K562 (cell line): ENCODE measurements around the gene TMTC3. TPM values are rescaled to one million over a fixed set of nuclear protein-coding genes. Genes with fewer than 3 reads are reported as not detected.

ENCODE experiments used
- CGGBP1 ChIP-seq: fragments of 250-450 bp; sonication (Bioruptor Pico); IDR thresholded peaks from 2 replicates; pipeline ENCODE4 v1.9.0; 2021; ENCODE audit warnings: mild to moderate bottlenecking
- CTBP1 ChIP-seq: fragments of 450-650 bp; IDR thresholded peaks from 2 replicates; pipeline ENCODE4 v1.6.1; 2016; ENCODE audit warnings: borderline replicate concordance
- DMBX1 ChIP-seq: fragments of 250-450 bp; sonication (Bioruptor Pico); IDR thresholded peaks from 2 replicates; pipeline ENCODE4 v1.8.0; 2022; ENCODE audit warnings: inconsistent platforms, mild to moderate bottlenecking, moderate library complexity, borderline replicate concordance
- E2F3 ChIP-seq: fragments of 250-450 bp; sonication (Bioruptor Pico); IDR thresholded peaks from 2 replicates; pipeline ENCODE4 v1.4.0; 2020; ENCODE audit warnings: mild to moderate bottlenecking
- FOXK1 ChIP-seq: sonication (generic); formaldehyde crosslinking; IDR thresholded peaks from 2 replicates; pipeline ENCODE4 v1.8.0; 2022; ENCODE audit warnings: missing genetic modification reagents, mild to moderate bottlenecking, borderline replicate concordance
- GTF2B ChIP-seq: IDR thresholded peaks from 2 replicates; pipeline ENCODE4 v1.6.1; 2011; ENCODE audit not compliant: insufficient read length; ENCODE audit errors: extremely low read depth
- KLF10 ChIP-seq: fragments of 250-450 bp; sonication (Bioruptor Pico); IDR thresholded peaks from 2 replicates; pipeline ENCODE4 v1.6.1; 2021; ENCODE audit warnings: matching md5 sums
- NFATC3 ChIP-seq: fragments of 450-650 bp; IDR thresholded peaks from 2 replicates; pipeline ENCODE4 v1.6.1; 2017; ENCODE audit warnings: mild to moderate bottlenecking
- NR1H2 ChIP-seq: sonication (generic); formaldehyde crosslinking; IDR thresholded peaks from 2 replicates; pipeline ENCODE4 v1.4.0; 2020; ENCODE audit warnings: mild to moderate bottlenecking, missing genetic modification reagents
- POLR2B ChIP-seq: fragments of 450-650 bp; IDR thresholded peaks from 2 replicates; pipeline ENCODE4 v1.6.1; 2018; ENCODE audit warnings: low read depth; ENCODE audit not compliant: partially characterized antibody
- SIN3A ChIP-seq, 2 experiments: fragments of 150-350 bp in 1 of 2; IDR thresholded peaks; 2 replicates each; pipeline ENCODE4 v1.6.1; 2011 to 2016; ENCODE audit warnings: borderline replicate concordance in 2 of 2, low read depth in 2 of 2, low read length in 2 of 2, mild to moderate bottlenecking in 2 of 2, moderate library complexity in 2 of 2; ENCODE audit not compliant: control insufficient read depth in 1 of 2
- SMAD4 ChIP-seq: fragments of 250-450 bp; sonication (Bioruptor Pico); conservative IDR thresholded peaks from 2 replicates; pipeline ENCODE4 v1.8.0; 2021; ENCODE audit warnings: inconsistent platforms, mild to moderate bottlenecking, moderate library complexity
- SRSF1 ChIP-seq: fragments of 200-400 bp; formaldehyde crosslinking; IDR thresholded peaks from 2 replicates; pipeline ENCODE4 v1.6.1; 2017; ENCODE audit warnings: mild to moderate bottlenecking, low read depth, low read length, moderate library complexity
- TFAM ChIP-seq: fragments of 250-450 bp; sonication (Bioruptor Pico); conservative IDR thresholded peaks from 2 replicates; pipeline ENCODE4 v1.5.0; 2021; ENCODE audit warnings: mild to moderate bottlenecking, moderate library complexity
- YY1 ChIP-seq, 3 experiments: IDR thresholded peaks; 2 replicates each; pipeline ENCODE4 v1.6.1; 2011; ENCODE audit warnings: low read length in 2 of 3, mild to moderate bottlenecking in 2 of 3, moderate library complexity in 2 of 3, borderline replicate concordance in 1 of 3, control low read depth in 1 of 3, low read depth in 1 of 3; ENCODE audit not compliant: insufficient read depth in 3 of 3, insufficient replicate concordance in 2 of 3, control insufficient read depth in 1 of 3, insufficient read length in 1 of 3; ENCODE audit errors: extremely low read depth in 1 of 3
- ZNF134 ChIP-seq: fragments of 250-450 bp; sonication (Bioruptor Pico); conservative IDR thresholded peaks from 2 replicates; pipeline ENCODE4 v1.4.0; 2020
- ZNF23 ChIP-seq: fragments of 250-450 bp; sonication (Bioruptor Pico); IDR thresholded peaks from 2 replicates; pipeline ENCODE4 v1.4.0; 2020; ENCODE audit warnings: mild to moderate bottlenecking
- ZNF274 ChIP-seq: IDR thresholded peaks from 2 replicates; pipeline ENCODE4 v1.6.1; 2011; ENCODE audit warnings: low read depth, mild to moderate bottlenecking, low read length, moderate library complexity, borderline replicate concordance
- ZNF561 ChIP-seq: fragments of 450-650 bp; formaldehyde crosslinking; conservative IDR thresholded peaks from 2 replicates; pipeline ENCODE4 v1.4.0; 2020; ENCODE audit warnings: mild to moderate bottlenecking, moderate library complexity
- polyA plus RNA-seq, 8 experiments: library from polyadenylated mRNA; depleted of rRNA in 4 of 8; stranded (reverse) in 5 of 8; unstranded in 3 of 8; fragments of >200 nt; fragmentation: Nextera tagmentation in 2 of 8; fragmentation: Illumina TruSeq in 1 of 8; extraction: Ambion mirVana in 2 of 8; extraction: Trizol in 1 of 8; gene quantifications; 2 replicates each; pipeline versions ENCODE4 v1.2.1 to v1.2.3, GENCODE V29; 2011 to 2014; ENCODE audit warnings: inconsistent platforms in 1 of 8, missing spikeins in 1 of 8
- total RNA-seq, 7 experiments: library from RNA; depleted of rRNA in 6 of 7; stranded (reverse); fragments of >200 nt in 6 of 7; fragmentation: Illumina TruSeq in 2 of 7; extraction: Trizol in 2 of 7; gene quantifications; 2 replicates each; pipeline versions ENCODE4 v1.2.1 to v1.2.3, GENCODE V29; 2011 to 2021; ENCODE audit warnings: low replicate concordance in 1 of 7
- TF ChIP-seq, protein P1 (sequence below): fragments of 150-350 bp; conservative IDR thresholded peaks from 2 replicates; pipeline ENCODE4 v1.6.1; 2014; ENCODE audit warnings: low read length
- TF ChIP-seq, protein P2 (sequence below): fragments of 250-450 bp; sonication (Bioruptor Pico); IDR thresholded peaks from 2 replicates; pipeline ENCODE4 v1.8.0; 2021; ENCODE audit warnings: moderate library complexity, mild to moderate bottlenecking, inconsistent platforms
- TF ChIP-seq, protein P3 (sequence below): fragments of 450-650 bp; IDR thresholded peaks from 2 replicates; pipeline ENCODE4 v1.6.1; 2016

The TMTC3 gene
- total and polyA plus RNA-seq, 9 of the 15 experiments (the other 6 are each of a cell fraction or from before 2014, with no cell fraction given), result 1.9 to 9.8 (median 4.7) TPM

DNA sequence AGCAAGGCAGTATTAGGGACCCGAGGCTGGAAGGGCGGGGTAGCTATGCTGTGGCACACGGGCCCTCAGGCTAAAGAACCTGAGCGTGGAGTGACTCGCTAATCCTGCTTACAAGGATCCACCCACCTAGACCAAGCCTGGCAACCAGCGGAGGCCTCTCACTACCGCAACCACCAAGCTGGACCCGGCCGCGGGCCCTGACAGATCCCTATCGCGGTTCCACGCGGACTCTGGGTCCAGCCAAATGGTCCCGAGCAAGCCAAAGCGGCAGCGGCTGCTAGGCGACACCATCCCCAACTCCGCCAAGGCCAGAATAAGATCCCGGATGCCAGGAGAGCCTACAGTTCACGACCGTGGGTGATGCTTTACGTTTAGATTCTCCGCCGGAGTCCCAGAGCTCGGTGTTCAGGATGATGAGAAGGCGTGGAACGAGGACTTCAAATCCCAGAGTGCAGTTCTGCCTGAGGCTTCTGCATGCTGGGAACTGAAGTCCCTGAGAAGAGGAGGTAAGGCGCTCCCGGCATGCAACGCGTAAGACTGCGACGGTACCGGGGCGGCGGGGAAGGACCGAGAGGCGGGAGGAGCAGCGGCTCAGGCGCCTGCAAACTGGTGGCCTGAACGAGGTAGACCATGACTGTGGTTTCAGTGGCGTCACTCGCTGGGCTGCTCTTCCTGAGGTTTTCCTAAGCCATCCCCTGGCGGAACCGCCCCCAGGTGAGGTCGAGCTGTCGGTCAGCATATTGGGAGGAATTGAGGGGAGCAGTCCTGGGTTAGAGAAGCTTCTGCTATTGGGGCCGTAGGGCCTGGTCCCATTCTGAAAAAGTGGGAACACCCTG, at the start of gene TMTC3, which contains the start of gene CEP290 (continued):
- TF ChIP-seq DMBX1 (peak; percentile 71; the same call in 1 of the 2 replicates), FOXK1 (no peak), POLR2B (peak; percentile 53), GTF2B (no peak), ZNF274 (no peak), SMAD4 (CRISPR knock-in tag) (0 out of 2 replicates have a peak, but pooled peaks have one; percentile 30), ZNF23 (CRISPR knock-in tag) (no peak), SRSF1 (no peak), YY1 (IDR thresholded peaks at IDR 0.05; ENCODE audit: borderline replicate concordance in 1 of 3, control insufficient read depth in 1 of 3, extremely low read depth in 1 of 3, insufficient read depth in 3 of 3, insufficient read length in 1 of 3, insufficient replicate concordance in 2 of 3, low read depth in 1 of 3, low read length in 2 of 3) (peak in 2 of 3 experiments; percentile 45 to 63), TFAM (CRISPR knock-in tag) (no peak), CGGBP1 (CRISPR knock-in tag) (no peak), NFATC3 (no peak), ZNF561 (CRISPR knock-in tag) (no peak), NR1H2 (CRISPR knock-in tag) (no peak), ZNF134 (peak; percentile 59; the same call in 1 of the 2 replicates), CTBP1 (peak; percentile 98), KLF10 (CRISPR knock-in tag) (no peak), SIN3A (IDR thresholded peaks at IDR 0.05; ENCODE audit: borderline replicate concordance in 2 of 2, control insufficient read depth in 1 of 2, low read depth in 2 of 2, low read length in 2 of 2) (peak; percentile 35 to 54; a peak in 1 of 4 replicates), E2F3 (CRISPR knock-in tag) (peak; percentile 57; the same call in 1 of the 2 replicates)
- TF ChIP-seq, protein P1, sequence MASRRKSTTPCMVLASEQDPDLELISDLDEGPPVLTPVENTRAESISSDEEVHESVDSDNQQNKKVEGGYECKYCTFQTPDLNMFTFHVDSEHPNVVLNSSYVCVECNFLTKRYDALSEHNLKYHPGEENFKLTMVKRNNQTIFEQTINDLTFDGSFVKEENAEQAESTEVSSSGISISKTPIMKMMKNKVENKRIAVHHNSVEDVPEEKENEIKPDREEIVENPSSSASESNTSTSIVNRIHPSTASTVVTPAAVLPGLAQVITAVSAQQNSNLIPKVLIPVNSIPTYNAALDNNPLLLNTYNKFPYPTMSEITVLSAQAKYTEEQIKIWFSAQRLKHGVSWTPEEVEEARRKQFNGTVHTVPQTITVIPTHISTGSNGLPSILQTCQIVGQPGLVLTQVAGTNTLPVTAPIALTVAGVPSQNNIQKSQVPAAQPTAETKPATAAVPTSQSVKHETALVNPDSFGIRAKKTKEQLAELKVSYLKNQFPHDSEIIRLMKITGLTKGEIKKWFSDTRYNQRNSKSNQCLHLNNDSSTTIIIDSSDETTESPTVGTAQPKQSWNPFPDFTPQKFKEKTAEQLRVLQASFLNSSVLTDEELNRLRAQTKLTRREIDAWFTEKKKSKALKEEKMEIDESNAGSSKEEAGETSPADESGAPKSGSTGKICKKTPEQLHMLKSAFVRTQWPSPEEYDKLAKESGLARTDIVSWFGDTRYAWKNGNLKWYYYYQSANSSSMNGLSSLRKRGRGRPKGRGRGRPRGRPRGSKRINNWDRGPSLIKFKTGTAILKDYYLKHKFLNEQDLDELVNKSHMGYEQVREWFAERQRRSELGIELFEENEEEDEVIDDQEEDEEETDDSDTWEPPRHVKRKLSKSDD, result no peak
- TF ChIP-seq, protein P2, sequence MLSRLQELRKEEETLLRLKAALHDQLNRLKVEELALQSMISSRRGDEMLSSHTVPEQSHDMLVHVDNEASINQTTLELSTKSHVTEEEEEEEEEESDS (CRISPR knock-in tag), result no peak
- TF ChIP-seq, protein P3, sequence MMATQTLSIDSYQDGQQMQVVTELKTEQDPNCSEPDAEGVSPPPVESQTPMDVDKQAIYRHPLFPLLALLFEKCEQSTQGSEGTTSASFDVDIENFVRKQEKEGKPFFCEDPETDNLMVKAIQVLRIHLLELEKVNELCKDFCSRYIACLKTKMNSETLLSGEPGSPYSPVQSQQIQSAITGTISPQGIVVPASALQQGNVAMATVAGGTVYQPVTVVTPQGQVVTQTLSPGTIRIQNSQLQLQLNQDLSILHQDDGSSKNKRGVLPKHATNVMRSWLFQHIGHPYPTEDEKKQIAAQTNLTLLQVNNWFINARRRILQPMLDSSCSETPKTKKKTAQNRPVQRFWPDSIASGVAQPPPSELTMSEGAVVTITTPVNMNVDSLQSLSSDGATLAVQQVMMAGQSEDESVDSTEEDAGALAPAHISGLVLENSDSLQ, result no peak; the same call in 1 of the 2 replicates
